ENCODE data around the gene HYAL1. TPM values are rescaled to one million over a fixed set of nuclear protein-coding genes. Genes with fewer than 3 reads are reported as not detected.
"Not testable (repeated sequence)": the region's sequence is repeated elsewhere in the genome, so short reads cannot be mapped to it uniquely, and the experiment has no call there.

HYAL1 gene
- total RNA-seq, 1 donor from 2014 or later: 19.4 TPM

GRCh38 chr3:50321336-50322114 is 18.2 kb upstream of the HYAL1 start:
- ATAC-seq (peak; percentile 84), DNase-seq (ENCODE audit: low spot score) (peak; percentile 93)
- intact Hi-C loops (cut with DNase I): no loop called here

- peak; percentile 55 for ATAC-seq
- intact Hi-C loops (cut with DNase I): no loop called here
- DNase-seq (ENCODE audit: low spot score): peak; percentile 89
Observed at GRCh38 chr3:50320853-50321335, 17.5 kb upstream of the HYAL1 start.

- no peak for ATAC-seq
- no peak for DNase-seq (ENCODE audit: low spot score)
- intact Hi-C loops (cut with DNase I): no loop called here
Observed at GRCh38 chr3:50319894-50320625, 16.7 kb upstream of the HYAL1 start.

DNA sequence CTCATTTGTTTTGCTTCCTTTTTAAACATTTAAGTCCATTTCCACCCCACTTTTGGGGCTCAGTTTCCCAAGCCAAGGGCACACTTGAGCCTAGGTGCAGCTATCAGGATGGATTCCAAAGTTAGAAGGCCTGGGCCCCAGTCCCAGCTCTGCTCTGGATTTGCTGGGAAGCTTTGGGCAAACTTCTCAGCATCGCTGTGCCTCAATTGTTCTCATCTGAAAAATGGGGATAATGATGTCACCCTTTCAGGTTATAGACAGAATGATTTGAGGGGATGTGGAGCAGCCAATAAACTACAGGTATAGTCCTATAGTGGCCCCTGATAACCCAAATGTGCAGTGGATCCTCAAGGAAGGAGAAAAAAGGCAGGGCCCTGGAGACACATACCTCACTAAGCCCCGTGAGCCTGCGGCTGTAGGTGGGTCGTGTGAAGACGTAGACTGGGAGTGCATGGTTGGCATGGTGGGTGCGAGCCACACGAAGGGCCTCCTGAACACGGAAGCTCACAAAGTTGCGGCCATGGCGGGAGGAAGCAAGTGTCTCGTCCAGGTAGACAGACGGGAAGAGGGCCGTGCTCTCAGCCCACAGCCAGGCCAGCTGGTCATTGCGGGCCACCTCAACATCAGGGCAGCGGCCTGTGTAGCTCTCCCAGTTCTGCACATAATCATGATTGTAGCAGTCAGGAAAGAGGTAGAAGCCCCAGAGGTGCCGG is 16.0 kb upstream of the HYAL1 start:
- intact Hi-C loops (cut with DNase I): no loop called here
- ATAC-seq (no peak), DNase-seq (ENCODE audit: low spot score) (no peak)

GRCh38 chr3:50318615-50319014 is 15.2 kb upstream of the HYAL1 start:
- DNase-seq (ENCODE audit: low spot score): no peak
- no peak for ATAC-seq
- intact Hi-C loops (cut with DNase I): no loop called here

GRCh38 chr3:50318163-50318562 is 14.8 kb upstream of the HYAL1 start:
- intact Hi-C loops (cut with DNase I): no loop called here
- no peak for DNase-seq (ENCODE audit: low spot score)
- ATAC-seq: no peak

- intact Hi-C loops (cut with DNase I): no loop called here
- DNase-seq (ENCODE audit: low spot score) (no peak), ATAC-seq (no peak)
Observed at GRCh38 chr3:50317300-50317699, 13.9 kb upstream of the HYAL1 start.

GRCh38 chr3:50316657-50317242 is 13.4 kb upstream of the HYAL1 start:
- intact Hi-C loops (cut with DNase I): no loop called here
- no peak for DNase-seq (ENCODE audit: low spot score)
- no peak for ATAC-seq

GRCh38 chr3:50314816-50315215 is 11.4 kb upstream of the HYAL1 start:
- ATAC-seq (no peak), DNase-seq (ENCODE audit: low spot score) (no peak)
- intact Hi-C loops (cut with DNase I): no loop called here

GRCh38 chr3:50314342-50314741 is 11.0 kb upstream of the HYAL1 start:
- intact Hi-C loops (cut with DNase I): no loop called here
- no peak for ATAC-seq
- DNase-seq (ENCODE audit: low spot score): no peak

DNA sequence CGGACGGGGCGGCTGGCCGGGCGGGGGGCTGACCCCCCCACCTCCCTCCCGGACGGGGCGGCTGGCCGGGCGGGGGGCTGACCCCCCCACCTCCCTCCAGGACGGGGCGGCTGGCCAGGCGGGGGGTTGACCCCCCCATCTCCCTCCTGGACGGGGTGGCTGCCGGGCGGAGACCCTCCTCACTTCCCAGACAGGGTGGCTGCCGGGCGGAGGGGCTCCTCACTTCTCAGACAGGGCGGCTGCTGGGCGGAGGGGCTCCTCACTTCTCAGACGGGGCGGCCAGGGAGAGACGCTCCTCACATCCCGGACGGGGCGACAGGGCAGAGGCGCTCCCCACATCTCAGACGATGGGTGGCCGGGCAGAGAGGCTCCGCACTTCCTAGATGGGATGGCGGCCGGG is 8.7 kb upstream of the HYAL1 start:
- DNase-seq (ENCODE audit: low spot score); ATAC-seq; intact Hi-C loops (cut with DNase I): not testable (repeated sequence)

DNA sequence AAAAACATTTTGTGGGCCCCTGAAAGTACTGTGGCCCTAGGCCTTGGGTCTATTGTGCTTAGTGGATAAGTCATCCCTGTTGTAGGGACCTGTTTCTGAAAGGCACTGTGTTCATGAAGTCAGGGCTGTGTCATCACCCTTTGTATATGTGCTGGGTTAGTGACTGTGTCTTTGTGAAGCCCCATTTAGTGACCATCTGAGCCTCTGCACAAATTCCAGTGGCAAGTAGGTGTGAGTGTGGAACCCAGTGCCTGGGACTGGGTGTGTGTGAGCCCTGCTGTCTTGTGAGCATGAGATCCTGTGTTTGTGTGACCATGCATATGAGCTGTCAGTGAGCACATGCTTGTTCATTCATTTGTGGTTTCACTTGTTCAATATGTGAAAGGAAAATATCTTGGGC is 1.2 kb upstream of the HYAL1 start:
- intact Hi-C loops (cut with DNase I): no loop called here
- DNase-seq (ENCODE audit: low spot score): no peak
- no peak for ATAC-seq

DNA sequence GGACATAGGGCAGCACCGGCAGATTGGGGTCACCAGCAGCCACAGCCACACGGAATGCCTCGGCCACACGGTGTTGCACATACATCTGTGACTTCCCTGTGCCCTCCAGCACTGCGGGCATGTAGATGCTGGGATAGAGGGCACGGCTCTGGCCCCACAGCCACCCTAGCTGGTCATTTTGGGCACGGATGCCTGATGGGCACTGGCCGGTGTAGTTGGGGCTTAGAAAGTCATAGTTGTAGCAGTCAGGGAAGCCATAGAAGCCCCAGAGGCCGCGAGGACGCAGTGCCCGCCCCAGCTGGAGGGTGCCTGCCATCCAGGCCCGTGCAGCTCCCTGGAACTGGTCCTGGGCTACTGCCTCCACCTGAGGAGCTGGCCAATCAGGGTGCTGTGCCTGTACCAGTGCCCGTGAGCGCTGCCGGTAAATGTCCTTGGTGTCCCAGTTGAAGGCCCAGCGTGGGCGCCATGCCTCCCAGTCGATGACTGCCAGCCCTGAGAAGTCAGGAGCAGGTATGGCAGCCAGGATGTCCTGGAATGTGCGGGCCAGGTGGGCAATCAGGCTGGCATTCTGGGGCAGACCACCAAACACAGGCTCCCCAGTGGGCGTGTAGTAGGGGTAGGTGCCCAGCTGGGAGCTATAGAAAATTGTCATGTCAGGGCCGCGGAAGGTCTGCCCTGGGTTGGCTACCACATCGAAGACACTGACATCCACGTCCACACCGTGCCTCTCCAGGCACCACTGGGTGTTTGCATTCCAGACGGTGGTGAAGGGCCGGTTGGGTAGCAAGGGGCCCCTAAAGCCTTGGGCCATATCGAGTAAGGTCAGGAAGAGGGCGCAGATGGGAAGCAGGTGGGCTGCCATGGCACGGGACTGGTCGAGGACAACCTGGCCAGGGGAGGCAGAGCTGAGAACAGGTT is 1.0 kb downstream of the HYAL1 start:
- DNase-seq (ENCODE audit: low spot score) (no peak), ATAC-seq (no peak)
- intact Hi-C loops (cut with DNase I): no loop called here

DNA sequence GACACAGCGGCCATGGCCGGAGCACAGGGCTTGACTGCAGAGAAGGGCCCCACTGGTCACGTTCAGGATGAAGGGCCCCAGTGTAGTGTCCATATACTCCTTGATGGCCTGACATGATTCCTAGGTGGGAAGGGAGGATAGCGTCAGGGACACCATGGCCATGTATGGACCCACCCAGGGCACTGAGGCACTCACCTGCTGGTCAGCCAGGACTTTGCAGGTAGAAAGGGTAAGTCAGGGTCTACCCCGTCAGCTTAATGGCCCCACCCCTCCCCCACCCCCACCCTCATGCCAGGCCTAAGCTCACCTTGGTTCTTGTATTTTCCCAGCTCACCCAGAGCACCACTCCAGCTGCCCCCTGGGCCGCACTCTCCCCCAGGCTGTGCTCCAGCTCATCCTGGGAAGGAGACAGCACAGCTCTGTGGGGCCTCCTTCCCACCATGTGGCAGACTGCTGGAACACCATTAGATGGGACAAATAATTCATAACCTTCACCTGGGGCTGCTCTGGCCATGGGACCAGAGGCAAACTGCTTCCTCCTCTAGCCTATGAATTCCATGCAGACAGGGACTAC is 2.6 kb downstream of the HYAL1 start:
- DNase-seq (ENCODE audit: low spot score): no peak
- intact Hi-C loops (cut with DNase I): no loop called here
- no peak for ATAC-seq

DNA sequence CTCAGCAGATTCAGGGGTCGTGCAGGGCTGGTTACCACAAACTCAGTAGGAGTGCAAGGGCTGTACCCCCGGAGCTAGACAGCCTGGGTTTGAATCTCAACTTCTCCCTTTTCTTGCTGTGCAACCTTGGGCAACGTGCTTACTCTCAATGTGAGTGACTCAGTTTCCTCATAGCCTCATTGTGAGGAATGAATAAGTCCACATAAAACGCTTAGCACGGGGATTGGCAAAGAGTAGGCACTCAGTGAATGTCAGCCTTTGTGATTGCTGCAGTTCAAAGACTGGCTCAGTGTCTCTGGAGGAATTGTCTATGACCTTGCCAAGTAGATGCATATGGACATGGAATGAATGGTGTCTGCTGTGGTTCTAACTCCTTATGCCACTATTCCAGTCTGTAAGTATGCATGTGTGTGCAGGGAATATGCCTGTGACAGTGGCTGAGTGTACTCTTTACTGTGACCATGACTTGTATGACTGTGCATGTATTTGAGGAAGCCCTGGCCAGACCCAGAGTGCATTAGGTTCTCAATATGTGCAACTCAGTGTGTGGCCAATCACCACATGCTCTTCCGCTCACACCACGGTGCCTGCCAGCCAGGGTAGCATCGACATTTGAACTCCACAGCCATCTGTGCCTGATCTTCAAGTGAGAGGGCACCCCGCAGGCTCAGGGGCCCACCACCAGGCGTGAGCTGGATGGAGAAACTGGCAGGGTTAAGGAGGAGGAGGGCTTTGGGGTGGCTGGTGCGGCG is 3.3 kb downstream of the HYAL1 start:
- intact Hi-C loops (cut with DNase I): no loop called here
- DNase-seq (ENCODE audit: low spot score): no peak
- ATAC-seq: peak; percentile 5

GRCh38 chr3:50299638-50299928 is 3.8 kb downstream of the HYAL1 start:
- DNase-seq (ENCODE audit: low spot score) (no peak), ATAC-seq (no peak)
- intact Hi-C loops (cut with DNase I): no loop called here

DNA sequence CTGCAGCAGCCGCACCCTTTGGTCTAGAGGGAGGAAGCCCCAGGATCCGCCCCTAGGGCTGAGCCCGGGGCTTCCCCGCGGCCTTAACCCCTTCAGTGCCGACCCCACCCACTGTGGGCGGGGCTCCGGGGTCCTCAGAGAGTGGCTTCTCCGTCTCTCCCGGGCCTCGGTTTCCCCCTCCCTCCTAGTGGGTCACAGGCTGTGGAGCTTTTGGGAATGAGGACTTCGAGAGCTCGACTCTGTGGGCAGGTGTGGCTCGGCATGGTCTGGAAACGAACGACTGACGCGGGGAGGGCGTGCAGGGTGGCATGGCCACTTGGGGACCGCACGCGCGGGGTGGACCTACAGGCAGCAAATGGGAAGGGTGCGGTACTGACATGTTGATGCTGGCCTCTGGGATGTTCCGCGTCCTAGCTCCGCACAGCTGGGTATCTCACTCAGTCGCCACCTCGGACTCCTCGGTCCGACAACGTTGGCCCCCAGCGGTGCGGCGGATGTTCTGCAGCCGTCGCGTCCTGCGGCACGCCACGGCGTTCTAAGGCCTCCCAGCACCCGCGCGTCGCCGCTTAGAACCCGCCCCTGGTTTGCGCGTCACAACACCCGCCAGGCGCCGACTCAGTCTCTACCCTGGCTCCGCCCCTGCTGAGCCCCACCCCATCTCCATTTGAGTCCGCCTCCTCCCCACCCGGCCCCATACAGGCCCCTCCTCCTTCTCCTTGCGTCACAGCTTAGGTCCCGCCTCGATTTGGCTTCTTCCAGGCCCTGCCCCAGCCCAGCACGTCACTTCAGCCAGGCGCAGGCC is 4.3 kb downstream of the HYAL1 start, which contains the start of the genes HYAL3 and NAA80:
Gene HYAL3, minus strand, starts transcription at position 570 of the 802 bp plus-strand sequence. CDS start 3,803 bp downstream, outside the sequence.
Gene NAA80, minus strand, starts transcription at position 570 of the 802 bp plus-strand sequence. CDS start 1,942 bp downstream, outside the sequence.
- intact Hi-C loops (cut with DNase I): no loop called here
- DNase-seq (ENCODE audit: low spot score) (peak; percentile 100), ATAC-seq (peak; percentile 93)
